ENCODE results near the gene ELOVL2.
"Not testable (repeated sequence)": the region's sequence is repeated elsewhere in the genome, so short reads cannot be mapped to it uniquely, and the experiment has no call there.

DNA sequence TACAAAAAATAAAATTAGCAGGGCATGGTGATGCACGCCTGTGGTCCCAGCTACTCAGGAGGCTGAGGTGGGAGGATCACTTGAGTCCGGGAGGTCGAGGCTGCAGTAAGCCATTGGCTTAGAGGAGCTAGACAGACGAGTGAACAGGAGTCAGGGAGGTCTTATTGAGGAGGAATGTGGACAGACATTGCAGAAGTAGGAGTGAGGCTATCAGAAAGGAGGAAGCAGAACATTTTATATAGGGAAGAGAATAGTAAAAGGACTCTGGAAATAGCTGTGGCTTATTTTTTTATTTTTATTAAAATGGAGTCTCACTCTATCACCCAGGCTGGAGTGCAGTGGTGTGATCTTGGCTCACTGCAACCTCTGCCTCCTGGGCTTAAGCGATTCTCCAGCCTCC is 47.0 kb upstream of the ELOVL2 start:
- TF ChIP-seq, protein P1, sequence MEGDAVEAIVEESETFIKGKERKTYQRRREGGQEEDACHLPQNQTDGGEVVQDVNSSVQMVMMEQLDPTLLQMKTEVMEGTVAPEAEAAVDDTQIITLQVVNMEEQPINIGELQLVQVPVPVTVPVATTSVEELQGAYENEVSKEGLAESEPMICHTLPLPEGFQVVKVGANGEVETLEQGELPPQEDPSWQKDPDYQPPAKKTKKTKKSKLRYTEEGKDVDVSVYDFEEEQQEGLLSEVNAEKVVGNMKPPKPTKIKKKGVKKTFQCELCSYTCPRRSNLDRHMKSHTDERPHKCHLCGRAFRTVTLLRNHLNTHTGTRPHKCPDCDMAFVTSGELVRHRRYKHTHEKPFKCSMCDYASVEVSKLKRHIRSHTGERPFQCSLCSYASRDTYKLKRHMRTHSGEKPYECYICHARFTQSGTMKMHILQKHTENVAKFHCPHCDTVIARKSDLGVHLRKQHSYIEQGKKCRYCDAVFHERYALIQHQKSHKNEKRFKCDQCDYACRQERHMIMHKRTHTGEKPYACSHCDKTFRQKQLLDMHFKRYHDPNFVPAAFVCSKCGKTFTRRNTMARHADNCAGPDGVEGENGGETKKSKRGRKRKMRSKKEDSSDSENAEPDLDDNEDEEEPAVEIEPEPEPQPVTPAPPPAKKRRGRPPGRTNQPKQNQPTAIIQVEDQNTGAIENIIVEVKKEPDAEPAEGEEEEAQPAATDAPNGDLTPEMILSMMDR (IDR thresholded peaks at IDR 0.05) = not testable (repeated sequence)
- not testable (repeated sequence) for TF ChIP-seq POLR2A (IDR thresholded peaks at IDR 0.05)
